ENCODE measurements around the gene HTRA3. TPM values are rescaled to one million over a fixed set of nuclear protein-coding genes. Genes with fewer than 3 reads are reported as not detected.

HTRA3 gene
- total RNA-seq, 1 donor from 2014 or later, result not detected

DNA sequence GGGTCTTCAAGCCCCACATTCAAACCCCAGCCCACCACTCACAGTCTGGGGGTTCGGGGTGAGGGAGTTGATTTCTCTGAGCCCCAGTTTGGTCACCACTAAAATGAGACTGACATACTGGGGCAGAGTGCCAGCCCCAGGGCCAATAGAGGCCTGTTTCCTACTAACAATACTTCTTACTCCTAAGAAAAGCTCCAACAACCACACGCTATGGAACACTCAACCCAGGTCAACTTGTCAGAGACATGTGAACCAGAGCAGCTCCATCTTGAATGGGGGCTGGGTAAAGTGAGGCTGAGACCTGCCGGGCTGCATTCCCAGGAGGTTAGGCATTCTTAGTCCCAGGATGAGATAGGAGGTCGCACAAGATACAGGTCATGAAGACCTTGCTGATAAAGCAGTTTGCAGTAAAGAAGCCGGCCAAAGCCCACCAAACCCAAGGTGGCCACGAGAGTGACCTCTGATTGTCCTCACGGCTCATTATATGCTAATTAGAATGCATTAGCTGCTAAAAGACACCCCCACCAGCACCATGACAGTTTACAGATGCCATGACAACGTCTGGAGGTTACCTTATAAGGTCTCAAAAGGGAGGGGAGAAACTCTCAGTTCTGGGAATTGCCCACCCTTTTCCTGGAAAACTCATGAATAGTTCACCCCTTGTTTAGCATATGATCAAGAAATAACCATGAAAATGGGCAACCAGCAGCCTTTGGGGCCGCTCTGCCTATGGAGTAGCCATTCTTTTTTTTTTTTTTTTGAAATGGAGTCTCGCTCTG lies 26.6 kb upstream of the HTRA3 start:
- CTCF ChIA-PET, result interaction anchor here (0.6 to 1.6 kb wide), 13 partner anchors 7 to 226 kb away, joined by 3 to 17 read pairs (median 4); partner anchors contain the start of gene SH3TC1
- no peaks in the 10 kb centered on the region for H3K27me3 Mint-ChIP-seq
- H3K4me3 Mint-ChIP-seq, result no peak overlapping the region
- H3K36me3 Mint-ChIP-seq (ENCODE audit: low read depth), result peaks cover 33% of the 10 kb centered on the region
- POLR2A ChIA-PET, result interaction anchor here (1.2 to 1.3 kb wide), 2 partner anchors 44 to 66 kb away, joined by 3 to 5 read pairs; partner anchors contain the start of gene SH3TC1
- no peak for ATAC-seq (ENCODE audit: low read depth)
- no peaks in the 10 kb centered on the region for H3K9me3 Mint-ChIP-seq
- peaks cover 17% of the 10 kb centered on the region for H3K4me1 Mint-ChIP-seq
- intact Hi-C loops (cut with micrococcal nuclease), result loop anchor here (1.0 to 5.0 kb wide), 5 partner anchors 13 to 676 kb away; no protein-coding TSS in a partner anchor
- no peak for TF ChIP-seq CTCF (IDR thresholded peaks at IDR 0.05)
- DNase-seq, result no peak
- no peak overlapping the region for H3K27ac Mint-ChIP-seq

GRCh38 chr4:8244001-8244757 lies 25.4 kb upstream of the HTRA3 start:
- intact Hi-C loops (cut with micrococcal nuclease), result loop anchor here (5.0 kb wide), 1 partner anchor 442 kb away; no protein-coding TSS in a partner anchor
- TF ChIP-seq CTCF (IDR thresholded peaks at IDR 0.05), result no peak
- ATAC-seq (ENCODE audit: low read depth) (no peak), DNase-seq (no peak)
- Mint-ChIP-seq H3K9me3 (no peaks in the 10 kb centered on the region), H3K27ac (no peak overlapping the region), H3K4me1 (peaks cover 9% of the 10 kb centered on the region), H3K36me3 (ENCODE audit: low read depth) (peaks cover 28% of the 10 kb centered on the region), H3K27me3 (no peaks in the 10 kb centered on the region), H3K4me3 (no peak overlapping the region)
- CTCF ChIA-PET, result no interaction called here
- POLR2A ChIA-PET, result no interaction called here

GRCh38 chr4:8244931-8245460 lies 24.6 kb upstream of the HTRA3 start:
- Mint-ChIP-seq H3K4me3 (no peak overlapping the region), H3K27ac (no peak overlapping the region), H3K9me3 (no peaks in the 10 kb centered on the region), H3K36me3 (ENCODE audit: low read depth) (peaks cover 22% of the 10 kb centered on the region), H3K27me3 (no peaks in the 10 kb centered on the region), H3K4me1 (peaks cover 7% of the 10 kb centered on the region)
- DNase-seq (no peak), ATAC-seq (ENCODE audit: low read depth) (no peak)
- intact Hi-C loops (cut with micrococcal nuclease), result loop anchor here (5.0 kb wide), 1 partner anchor 443 kb away; no protein-coding TSS in a partner anchor
- no peak for TF ChIP-seq CTCF (IDR thresholded peaks at IDR 0.05)
- POLR2A ChIA-PET, result no interaction called here
- CTCF ChIA-PET, result interaction anchor here (1.5 kb wide), 1 partner anchor 68 kb away, joined by 3 read pairs; no protein-coding TSS in a partner anchor

DNA sequence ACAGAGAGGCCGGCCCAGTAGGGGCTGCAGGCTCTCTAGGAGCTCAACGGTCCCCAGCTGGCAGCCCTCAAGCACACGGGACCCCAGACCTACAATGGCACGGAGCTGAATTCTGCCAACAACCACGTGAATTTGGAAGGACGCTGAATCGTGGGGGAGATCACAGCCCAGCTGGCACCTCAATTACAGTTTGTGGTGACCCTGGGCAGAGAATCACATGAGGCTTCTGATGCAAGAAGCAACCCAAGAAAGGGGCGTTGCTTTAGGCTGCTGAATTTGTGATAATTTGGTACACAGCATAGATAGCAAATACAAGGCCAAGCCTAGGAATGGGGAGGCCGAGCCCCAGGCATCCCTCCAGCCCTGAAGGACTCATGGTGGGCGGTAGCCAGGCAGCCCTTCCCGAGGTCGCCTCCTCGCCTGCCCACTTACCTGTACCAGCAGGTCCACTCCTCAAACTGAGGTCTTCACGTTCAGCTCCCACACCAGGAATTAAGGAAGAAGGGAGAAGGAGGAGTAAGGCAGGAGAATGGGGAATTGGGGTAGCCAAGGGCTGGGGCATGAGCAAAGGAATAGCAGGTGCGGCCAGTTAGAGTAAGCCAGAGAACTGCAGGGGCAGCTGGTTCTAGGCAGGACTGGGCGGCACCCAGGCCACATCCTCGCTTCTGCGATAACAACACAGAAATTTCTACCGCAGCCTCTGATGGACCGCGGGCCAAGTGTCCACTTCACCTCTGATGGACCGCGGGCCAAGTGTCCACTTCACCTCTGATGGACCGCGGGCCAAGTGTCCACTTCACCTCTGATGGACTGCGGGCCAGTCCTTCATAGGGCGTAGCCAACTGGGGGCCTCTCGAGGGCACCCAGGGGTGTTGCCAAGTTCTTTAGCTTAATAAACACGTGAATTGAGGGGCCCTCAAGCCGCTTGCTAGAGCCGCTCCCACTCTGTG lies 23.4 kb upstream of the HTRA3 start:
- peaks cover 12% of the 10 kb centered on the region for H3K36me3 Mint-ChIP-seq (ENCODE audit: low read depth)
- ChIA-PET CTCF (interaction anchor here (0.7 to 1.5 kb wide), 2 partner anchors 9 to 69 kb away, joined by 3 read pairs; no protein-coding TSS in a partner anchor), POLR2A (interaction anchor here (0.6 kb wide), 1 partner anchor 25 kb away, joined by 4 read pairs; no protein-coding TSS in a partner anchor)
- DNase-seq (no peak), ATAC-seq (ENCODE audit: low read depth) (no peak)
- no peak for TF ChIP-seq CTCF (IDR thresholded peaks at IDR 0.05)
- intact Hi-C loops (cut with micrococcal nuclease), result no loop called here
- H3K27ac Mint-ChIP-seq, result no peak overlapping the region
- no peaks in the 10 kb centered on the region for H3K9me3 Mint-ChIP-seq
- no peak overlapping the region for H3K4me3 Mint-ChIP-seq
- H3K4me1 Mint-ChIP-seq, result peaks cover 7% of the 10 kb centered on the region
- H3K27me3 Mint-ChIP-seq, result no peaks in the 10 kb centered on the region
